HG03354 (cell line): ENCODE data around the gene PCNX1.
"Not testable (repeated sequence)": the region's sequence is repeated elsewhere in the genome, so short reads cannot be mapped to it uniquely, and the experiment has no call there.

Experiments used
- ATAC-seq: cut with Tn5 transposase; IDR thresholded peaks from one replicate; pipeline ENCODE4 v1.9.1; 2021; ENCODE audit warnings: mild to moderate bottlenecking; ENCODE audit not compliant: unreplicated experiment, poor library complexity, severe bottlenecking

PCNX1 gene

DNA sequence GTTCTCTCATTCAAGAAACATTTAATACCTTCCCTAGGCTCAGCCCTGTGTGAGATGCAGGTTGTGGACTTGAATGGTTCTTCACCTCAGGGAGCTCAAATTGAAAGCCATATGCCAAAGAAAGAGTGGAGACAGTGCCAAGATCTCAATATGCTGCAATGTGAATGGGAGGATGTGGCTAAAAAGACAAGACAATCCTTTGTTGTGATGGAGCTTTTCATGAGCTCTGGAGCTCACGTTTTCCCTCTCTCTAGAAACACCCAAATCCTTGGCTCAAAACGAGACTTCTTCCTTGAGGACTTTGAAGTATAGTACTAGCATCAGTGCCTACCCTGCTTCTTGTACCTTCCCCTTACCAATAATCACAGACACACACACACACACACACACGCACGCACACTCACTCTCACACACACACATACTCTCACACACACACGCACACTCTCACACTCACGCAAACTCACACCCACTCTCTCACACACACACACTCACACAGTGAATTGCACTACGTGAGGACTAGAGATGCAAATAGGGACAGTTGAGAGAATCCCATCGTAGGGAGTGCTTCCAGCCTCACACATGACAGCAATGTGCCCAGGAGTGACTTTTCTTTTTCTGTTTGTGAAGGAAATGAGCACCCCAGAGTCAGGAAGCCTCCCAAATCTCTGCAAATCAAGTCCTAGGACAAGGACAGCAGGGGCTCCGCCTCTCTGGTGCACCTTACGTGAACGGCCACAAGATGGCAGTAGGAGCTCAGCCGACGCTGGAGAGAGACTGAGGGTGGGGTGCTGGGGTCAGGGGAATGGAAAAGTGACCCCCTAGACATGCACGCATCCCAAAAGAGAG, 231.4 kb downstream of the PCNX1 start:
- no peak for ATAC-seq

DNA sequence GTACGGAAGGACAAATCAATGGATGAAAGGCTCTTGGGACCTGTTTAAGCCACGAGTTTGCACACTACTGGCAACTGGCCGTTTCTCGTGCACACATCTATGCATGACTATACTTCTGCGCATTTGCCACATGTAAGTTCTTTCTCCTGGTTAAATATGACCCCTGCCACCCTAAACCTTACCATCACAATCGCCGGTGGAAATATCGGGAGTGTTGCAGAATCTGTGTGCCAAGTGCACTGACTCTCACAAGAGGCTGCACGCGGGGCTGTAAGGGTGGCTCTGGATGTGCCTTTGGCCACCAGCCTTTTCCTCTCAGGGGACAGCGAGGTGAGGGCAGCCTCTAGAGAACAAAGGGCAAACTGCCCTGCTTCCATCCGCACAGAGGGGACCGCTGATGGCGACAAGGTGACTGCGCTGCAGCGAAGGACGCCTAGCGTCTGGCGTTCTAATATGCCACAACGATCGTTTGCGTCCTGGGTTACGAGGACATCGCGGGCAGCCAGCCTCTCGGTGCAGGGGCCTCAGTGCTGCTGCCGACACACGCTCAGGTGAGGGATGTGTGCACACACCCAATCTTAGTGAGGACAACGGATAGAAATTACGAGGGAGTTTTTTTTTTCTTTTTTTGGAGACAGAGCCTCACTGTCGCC, 232.2 kb downstream of the PCNX1 start:
- no peak for ATAC-seq

DNA sequence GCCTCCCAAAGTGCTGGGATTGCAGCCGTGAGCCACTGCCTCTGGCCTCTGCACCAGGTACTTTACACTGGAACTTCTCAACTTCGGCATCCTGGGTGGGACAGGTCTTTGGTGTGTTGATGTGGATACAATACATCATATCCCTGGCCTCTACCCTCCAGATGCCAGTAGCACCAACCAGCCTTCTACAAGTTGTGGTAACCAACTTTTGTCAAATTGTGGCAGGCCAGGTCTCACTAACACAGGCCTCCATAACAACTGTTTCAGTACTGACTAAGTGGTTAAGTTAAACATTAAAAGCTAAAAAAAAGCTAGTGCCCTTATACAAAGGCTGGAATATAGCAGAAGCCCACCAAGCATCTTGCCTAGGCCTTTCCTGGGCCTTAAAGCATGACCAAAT, 232.9 kb downstream of the PCNX1 start:
- peak; percentile 40 for ATAC-seq

GRCh38 chr14:71141701-71142374, 234.6 kb downstream of the PCNX1 start:
- ATAC-seq: no peak

GRCh38 chr14:71142375-71143038, 235.2 kb downstream of the PCNX1 start:
- no peak for ATAC-seq

- ATAC-seq: no peak
These were observed 236.4 kb downstream of the PCNX1 start for GRCh38 chr14:71143381-71144290.

GRCh38 chr14:71147335-71147734, 240.1 kb downstream of the PCNX1 start:
- ATAC-seq: not testable (repeated sequence)

- no peak for ATAC-seq
These were observed 241.4 kb downstream of the PCNX1 start for GRCh38 chr14:71148627-71149026.

DNA sequence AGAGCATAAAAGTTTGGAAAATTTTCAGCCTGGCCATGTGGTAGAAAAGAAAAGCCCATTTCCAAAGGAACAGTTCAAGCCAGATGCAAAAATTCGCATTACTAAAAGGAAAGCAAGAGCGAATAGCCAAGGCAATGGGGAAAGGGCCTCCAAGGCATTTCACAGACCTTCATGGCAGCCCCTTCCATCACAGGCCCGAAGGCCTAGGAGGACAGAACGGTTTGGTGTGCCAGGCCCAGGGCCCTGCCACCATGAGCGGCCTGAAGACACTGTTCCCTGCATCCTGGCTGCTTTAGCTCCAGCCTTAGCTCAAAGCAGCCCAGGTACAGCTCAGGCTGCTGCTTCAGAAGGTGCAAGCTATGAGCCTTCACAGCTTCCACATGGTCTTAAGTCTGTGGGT, 243.5 kb downstream of the PCNX1 start:
- ATAC-seq: no peak

DNA sequence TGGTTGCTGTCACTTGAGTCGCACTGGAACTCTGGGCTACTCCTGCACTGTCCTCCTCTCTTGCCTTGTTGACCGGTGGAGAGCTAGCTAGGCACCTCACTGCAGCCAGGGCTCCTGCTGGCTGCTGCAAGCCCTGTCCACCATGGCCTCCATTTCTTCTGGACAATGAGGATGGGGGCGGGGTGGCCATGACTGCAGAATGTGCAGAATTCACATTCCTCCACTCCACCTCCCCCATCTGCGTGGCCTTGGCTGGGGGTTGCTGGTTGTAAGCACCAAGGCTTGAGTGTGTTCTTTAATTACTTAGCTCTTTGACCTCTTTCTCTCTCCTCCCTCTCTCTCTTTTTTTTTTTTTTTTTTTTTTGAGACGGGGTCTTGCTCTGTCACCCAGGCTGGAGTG, 248.5 kb downstream of the PCNX1 start:
- ATAC-seq: no peak

DNA sequence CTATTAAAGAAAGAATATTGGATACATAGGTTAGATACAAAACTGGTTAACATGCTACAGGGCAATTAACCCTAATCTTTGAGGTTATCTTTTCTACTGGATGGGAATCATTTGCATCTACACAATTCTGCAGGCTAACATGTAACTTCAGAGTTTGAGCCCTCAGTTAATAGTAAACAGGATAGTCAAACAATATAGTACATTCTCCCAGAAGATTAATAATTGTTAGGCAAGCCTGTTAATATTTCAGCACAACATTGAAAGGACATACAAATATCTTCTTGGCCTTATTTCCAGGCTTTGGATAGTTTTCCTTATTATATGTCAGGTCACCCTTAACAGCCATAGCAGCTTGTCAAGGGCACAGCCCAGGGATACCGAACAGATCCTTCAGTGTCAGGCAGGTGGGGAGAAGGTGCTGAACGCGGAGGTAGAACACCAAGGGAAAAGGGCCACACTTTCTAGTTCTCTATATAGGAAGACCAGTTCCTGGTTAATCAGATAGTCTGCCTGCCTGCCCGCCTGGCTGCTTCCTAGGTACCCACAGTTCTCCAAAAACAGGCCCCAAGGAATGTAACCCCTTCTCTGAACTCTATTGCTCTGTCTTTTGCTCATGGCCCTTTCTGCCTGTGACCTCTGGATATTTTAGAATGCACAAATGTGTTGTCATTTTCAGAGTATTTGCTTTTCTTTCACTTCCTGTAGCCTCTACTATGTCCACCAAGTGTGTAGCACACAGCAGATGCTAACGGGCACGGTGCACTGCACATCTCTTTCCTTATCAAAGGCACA, 256.0 kb downstream of the PCNX1 start:
- peak; percentile 58 for ATAC-seq

DNA sequence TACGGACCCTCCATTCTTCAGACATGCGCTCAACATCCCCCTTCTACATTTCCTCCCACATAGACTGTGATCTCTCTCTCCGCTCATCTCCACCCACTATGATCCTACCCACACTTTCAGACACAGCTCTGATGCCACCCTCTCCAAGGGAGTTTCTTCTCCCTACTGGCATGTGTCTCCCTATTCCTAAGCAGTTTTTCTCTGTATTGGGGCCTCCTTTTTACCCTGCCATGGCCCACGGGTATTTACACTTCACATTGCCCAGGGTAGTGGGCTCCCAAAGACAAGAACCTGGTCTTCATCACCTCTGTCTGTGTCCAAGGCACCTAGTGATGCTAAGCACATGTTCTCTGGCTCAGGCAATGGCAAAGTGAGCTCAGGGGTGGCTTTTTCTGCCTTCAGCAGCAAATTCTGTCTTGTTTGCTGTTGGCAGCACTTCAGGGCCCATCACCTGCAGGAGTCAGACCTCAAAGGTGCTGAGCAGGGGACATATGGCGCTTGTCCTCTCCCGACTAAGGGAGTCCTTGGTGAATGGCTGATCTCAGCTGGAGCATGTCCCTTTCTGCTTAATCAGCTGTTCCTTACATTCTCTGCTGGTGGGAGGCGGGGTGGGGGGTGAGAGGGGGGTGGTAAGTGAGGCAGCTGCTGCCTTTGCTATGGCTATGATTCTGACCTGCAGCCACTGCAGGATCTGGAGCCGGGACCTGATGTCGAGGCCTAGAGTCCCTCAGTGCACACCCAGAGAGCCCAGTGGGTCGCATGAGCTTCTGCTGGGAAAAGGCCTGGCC, 256.8 kb downstream of the PCNX1 start:
- ATAC-seq: no peak
